Measurements from ENCODE around the gene ERICH3.

ERICH3 gene

DNA sequence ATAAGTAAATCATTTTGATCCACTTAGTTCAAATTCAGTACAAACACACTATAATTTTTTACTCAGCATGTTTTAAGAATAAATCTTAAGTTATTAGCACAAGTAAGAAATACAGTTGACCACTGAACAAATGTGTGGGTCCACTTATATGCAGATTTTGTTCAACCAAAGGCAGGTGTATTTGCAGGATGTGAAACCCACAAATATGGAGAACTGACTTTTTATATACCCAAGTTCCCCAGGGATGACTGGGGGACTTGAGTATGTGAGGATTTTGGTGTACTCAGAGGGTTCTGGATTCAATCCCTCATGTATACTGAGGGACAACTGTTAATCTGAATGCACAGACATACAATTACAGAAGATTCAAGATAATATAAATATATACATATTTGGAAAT, 25.7 kb upstream of the ERICH3 start:
- TF ChIP-seq, protein P1, sequence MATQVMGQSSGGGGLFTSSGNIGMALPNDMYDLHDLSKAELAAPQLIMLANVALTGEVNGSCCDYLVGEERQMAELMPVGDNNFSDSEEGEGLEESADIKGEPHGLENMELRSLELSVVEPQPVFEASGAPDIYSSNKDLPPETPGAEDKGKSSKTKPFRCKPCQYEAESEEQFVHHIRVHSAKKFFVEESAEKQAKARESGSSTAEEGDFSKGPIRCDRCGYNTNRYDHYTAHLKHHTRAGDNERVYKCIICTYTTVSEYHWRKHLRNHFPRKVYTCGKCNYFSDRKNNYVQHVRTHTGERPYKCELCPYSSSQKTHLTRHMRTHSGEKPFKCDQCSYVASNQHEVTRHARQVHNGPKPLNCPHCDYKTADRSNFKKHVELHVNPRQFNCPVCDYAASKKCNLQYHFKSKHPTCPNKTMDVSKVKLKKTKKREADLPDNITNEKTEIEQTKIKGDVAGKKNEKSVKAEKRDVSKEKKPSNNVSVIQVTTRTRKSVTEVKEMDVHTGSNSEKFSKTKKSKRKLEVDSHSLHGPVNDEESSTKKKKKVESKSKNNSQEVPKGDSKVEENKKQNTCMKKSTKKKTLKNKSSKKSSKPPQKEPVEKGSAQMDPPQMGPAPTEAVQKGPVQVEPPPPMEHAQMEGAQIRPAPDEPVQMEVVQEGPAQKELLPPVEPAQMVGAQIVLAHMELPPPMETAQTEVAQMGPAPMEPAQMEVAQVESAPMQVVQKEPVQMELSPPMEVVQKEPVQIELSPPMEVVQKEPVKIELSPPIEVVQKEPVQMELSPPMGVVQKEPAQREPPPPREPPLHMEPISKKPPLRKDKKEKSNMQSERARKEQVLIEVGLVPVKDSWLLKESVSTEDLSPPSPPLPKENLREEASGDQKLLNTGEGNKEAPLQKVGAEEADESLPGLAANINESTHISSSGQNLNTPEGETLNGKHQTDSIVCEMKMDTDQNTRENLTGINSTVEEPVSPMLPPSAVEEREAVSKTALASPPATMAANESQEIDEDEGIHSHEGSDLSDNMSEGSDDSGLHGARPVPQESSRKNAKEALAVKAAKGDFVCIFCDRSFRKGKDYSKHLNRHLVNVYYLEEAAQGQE (IDR thresholded peaks at IDR 0.05; ENCODE audit: insufficient replicate concordance, low read depth), result no peak
- TF ChIP-seq GABPA (IDR thresholded peaks at IDR 0.05; ENCODE audit: low read depth) (no peak), POLR2AphosphoS5 (IDR thresholded peaks at IDR 0.05; ENCODE audit: low read depth) (no peak), SPI1 (IDR thresholded peaks at IDR 0.05; ENCODE audit: borderline replicate concordance, low read depth) (no peak)
- TF ChIP-seq, protein P2, sequence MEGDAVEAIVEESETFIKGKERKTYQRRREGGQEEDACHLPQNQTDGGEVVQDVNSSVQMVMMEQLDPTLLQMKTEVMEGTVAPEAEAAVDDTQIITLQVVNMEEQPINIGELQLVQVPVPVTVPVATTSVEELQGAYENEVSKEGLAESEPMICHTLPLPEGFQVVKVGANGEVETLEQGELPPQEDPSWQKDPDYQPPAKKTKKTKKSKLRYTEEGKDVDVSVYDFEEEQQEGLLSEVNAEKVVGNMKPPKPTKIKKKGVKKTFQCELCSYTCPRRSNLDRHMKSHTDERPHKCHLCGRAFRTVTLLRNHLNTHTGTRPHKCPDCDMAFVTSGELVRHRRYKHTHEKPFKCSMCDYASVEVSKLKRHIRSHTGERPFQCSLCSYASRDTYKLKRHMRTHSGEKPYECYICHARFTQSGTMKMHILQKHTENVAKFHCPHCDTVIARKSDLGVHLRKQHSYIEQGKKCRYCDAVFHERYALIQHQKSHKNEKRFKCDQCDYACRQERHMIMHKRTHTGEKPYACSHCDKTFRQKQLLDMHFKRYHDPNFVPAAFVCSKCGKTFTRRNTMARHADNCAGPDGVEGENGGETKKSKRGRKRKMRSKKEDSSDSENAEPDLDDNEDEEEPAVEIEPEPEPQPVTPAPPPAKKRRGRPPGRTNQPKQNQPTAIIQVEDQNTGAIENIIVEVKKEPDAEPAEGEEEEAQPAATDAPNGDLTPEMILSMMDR (IDR thresholded peaks at IDR 0.05; ENCODE audit: insufficient read depth, low read length), result no peak
- no peak overlapping the region for H3K27ac ChIP-seq (replicated peaks)
- DNase-seq (ENCODE audit: low read depth in 1 of 2, low spot score in 1 of 2), result no peak
- H3K4me3 ChIP-seq (replicated peaks; ENCODE audit: insufficient read depth, low read length), result no peak overlapping the region
- no peaks in the 10 kb centered on the region for H3K27me3 ChIP-seq (ENCODE audit: insufficient read depth, poor library complexity, severe bottlenecking)

DNA sequence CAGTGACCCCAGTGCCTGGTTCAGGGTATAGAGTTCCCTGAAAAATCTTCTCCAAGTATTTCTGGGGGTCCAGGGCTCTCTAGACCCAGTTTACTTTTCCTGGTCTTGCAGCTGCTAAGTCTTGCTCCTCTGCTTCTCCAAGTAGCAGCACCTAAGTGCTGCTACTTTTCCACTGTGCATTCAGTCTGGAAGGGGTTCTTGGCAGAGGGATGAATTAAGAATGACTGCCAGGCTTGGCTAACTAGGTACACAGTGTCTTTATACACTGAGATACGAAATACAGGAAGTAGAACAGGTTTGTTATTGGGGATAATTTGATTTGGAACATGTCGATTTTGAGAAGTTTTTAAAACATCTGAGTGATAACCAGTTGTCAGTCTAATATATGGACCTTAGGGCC, 24.2 kb upstream of the ERICH3 start:
- no peak overlapping the region for H3K4me3 ChIP-seq (replicated peaks; ENCODE audit: insufficient read depth, low read length)
- DNase-seq (ENCODE audit: low read depth in 1 of 2, low spot score in 1 of 2), result no peak
- H3K27me3 ChIP-seq (ENCODE audit: insufficient read depth, poor library complexity, severe bottlenecking), result no peaks in the 10 kb centered on the region
- TF ChIP-seq GABPA (IDR thresholded peaks at IDR 0.05; ENCODE audit: low read depth) (no peak), SPI1 (IDR thresholded peaks at IDR 0.05; ENCODE audit: borderline replicate concordance, low read depth) (no peak), POLR2AphosphoS5 (IDR thresholded peaks at IDR 0.05; ENCODE audit: low read depth) (no peak)
- TF ChIP-seq, protein P1 (IDR thresholded peaks at IDR 0.05; ENCODE audit: insufficient replicate concordance, low read depth), result no peak
- TF ChIP-seq, protein P2 (IDR thresholded peaks at IDR 0.05; ENCODE audit: insufficient read depth, low read length), result no peak
- no peak overlapping the region for H3K27ac ChIP-seq (replicated peaks)

DNA sequence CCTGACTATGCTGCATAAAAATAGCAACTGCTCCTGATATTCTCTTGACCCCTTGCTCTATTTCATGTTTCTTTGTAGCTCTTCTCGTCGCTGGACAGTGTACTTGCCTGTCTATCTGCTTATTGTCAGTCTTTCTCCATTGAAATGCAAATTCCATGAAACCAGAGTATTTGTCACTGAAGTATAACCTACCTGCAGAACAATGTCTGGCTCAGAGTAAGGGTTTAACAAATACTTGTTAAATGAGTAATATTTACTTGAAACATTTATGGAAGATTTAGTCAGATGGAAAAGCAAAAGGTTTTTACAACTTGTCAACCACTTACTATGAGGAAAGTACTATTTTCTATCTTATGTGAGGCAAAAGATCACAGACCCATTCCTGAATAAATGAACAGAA, 19.9 kb upstream of the ERICH3 start:
- Histone ChIP-seq H3K27ac (replicated peaks) (no peak overlapping the region), H3K27me3 (ENCODE audit: insufficient read depth, poor library complexity, severe bottlenecking) (no peaks in the 10 kb centered on the region), H3K4me3 (replicated peaks; ENCODE audit: insufficient read depth, low read length) (no peak overlapping the region)
- no peak for DNase-seq (ENCODE audit: low read depth in 1 of 2, low spot score in 1 of 2)
- TF ChIP-seq GABPA (IDR thresholded peaks at IDR 0.05; ENCODE audit: low read depth) (no peak), POLR2AphosphoS5 (IDR thresholded peaks at IDR 0.05; ENCODE audit: low read depth) (no peak), SPI1 (IDR thresholded peaks at IDR 0.05; ENCODE audit: borderline replicate concordance, low read depth) (no peak)
- TF ChIP-seq, protein P1 (IDR thresholded peaks at IDR 0.05; ENCODE audit: insufficient replicate concordance, low read depth), result no peak
- TF ChIP-seq, protein P2 (IDR thresholded peaks at IDR 0.05; ENCODE audit: insufficient read depth, low read length), result no peak
